HS-27A (cell line): ENCODE results near the gene TMEM114.

Source experiments
- DNase-seq: peaks from one replicate; pipeline ENCODE4 v3.0.0-alpha.2; 2012; ENCODE audit warnings: low read depth, missing footprints

The TMEM114 gene

GRCh38 chr16:8548166-8548565, 42.1 kb downstream of the TMEM114 start:
- no peak for DNase-seq

GRCh38 chr16:8547762-8548161, 42.5 kb downstream of the TMEM114 start:
- no peak for DNase-seq

DNA sequence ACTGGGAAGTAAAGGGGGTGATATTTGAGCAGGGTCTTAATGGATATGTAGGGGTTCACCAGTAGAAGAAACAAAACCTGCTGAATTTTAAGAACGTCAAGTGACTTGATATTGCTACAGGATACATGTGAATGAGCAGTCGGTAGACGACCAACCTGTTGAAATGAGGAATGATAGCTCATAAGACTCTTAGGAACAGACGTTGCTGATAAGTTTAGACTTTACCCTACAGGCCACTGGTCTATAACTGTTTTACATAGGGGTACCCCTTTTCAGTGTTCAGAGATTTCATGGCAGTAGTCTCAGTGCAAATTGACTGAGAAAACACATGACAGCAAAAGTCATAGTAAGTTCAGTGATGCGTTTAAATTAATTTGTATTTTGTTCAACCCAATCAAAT, 45.9 kb downstream of the TMEM114 start:
- no peak for DNase-seq

GRCh38 chr16:8543258-8543657, 47.1 kb downstream of the TMEM114 start:
- no peak for DNase-seq

DNA sequence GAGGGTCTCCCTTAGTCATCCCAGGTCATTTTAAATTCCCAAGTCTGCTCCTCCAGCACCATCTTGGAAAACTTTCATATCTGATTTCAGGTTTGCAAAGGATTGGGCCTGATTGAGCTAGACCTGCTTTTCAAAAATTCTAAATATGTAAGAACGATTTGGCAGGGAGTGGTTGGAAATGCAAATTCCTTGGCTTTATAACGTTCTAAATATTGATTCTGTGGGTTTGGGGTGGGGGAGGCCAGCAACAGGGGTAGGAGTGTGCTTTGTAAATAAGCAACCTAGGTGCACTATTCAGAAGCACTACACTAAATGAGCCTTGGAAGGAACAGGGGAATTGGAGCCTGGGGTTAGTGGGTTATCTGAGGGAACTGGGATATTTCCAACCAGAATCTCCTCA, 47.9 kb downstream of the TMEM114 start:
- no peak for DNase-seq

DNA sequence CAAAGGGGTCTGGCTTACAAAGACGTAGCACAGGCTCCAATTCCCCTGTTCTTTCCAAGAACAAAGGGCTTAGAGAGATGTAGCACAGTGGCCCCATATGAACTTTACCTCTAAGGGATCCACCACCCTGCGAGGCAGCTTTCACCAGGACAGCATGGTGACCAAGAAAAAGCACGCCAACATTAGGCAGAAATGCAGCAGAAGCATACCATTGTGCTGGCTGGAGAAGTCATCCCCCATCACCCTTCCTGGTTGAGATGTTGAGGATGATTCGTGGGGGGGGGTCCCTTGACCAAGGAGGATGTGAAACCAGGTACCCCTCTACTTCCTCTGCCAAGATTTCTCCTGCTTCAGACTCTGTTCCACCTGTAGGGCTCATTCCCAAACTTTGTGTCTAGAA, 48.4 kb downstream of the TMEM114 start:
- no peak for DNase-seq

- DNase-seq, result no peak
Observed at GRCh38 chr16:8537691-8538342, 52.5 kb downstream of the TMEM114 start.

GRCh38 chr16:8533509-8533908, 56.8 kb downstream of the TMEM114 start:
- DNase-seq, result no peak

GRCh38 chr16:8530752-8531384, 59.4 kb downstream of the TMEM114 start:
- DNase-seq, result no peak

DNA sequence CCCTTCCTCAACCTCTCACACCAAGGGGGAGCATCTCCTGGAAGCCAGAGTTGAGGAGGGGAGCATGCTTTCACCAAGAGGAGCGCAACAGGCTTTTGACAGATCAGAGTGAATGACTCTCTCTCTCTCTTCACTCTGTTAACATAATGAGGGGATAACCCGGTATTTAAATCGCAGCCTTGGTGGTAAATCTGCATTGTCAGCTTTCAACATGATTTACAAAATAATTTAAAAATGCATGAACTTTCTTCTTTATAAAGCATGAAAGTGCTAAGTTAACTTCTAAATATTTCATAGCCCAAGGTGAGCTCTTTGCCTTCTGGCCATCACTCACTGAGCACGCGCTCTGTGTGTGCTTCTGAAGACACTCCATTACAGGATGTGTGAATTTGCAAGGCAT, 61.8 kb downstream of the TMEM114 start:
- no peak for DNase-seq

GRCh38 chr16:8523932-8524331, 66.4 kb downstream of the TMEM114 start:
- DNase-seq, result no peak

DNA sequence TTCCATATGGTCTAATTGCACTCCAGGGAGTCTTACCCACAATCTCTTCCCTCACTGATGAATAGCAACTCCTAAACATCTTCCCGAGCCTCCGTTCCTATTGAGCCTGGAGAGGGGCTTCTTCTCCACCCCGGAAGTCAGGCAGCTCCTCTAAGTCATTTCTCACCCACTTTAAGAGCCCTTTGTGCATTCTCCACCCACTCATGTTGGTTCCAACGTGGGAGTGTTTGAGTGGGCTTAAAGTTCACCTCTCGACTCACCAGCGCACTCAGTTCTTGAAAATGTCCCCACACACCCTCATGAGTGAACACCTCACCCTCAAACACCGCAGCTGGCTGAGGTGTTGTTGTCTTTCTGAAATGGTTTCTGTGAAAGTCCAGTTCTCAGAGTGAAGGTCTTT, 67.6 kb downstream of the TMEM114 start:
- DNase-seq, result no peak

- no peak for DNase-seq
Observed at GRCh38 chr16:8519643-8520042, 70.7 kb downstream of the TMEM114 start.
